HG03432 (cell line): Measurements from ENCODE around the gene AFDN.
A peak's percentile ranks its signal among the peaks of the same experiment; 100 is the strongest.

Experiments
- ATAC-seq: cut with Tn5 transposase; IDR thresholded peaks from one replicate; pipeline ENCODE4 v1.9.1; 2021; ENCODE audit warnings: mild to moderate bottlenecking, moderate library complexity; ENCODE audit not compliant: unreplicated experiment

Gene AFDN

GRCh38 chr6:167826896-167827582 is at the start of gene AFDN:
TSS of gene AFDN (plus strand) at chr6:167826911. CDS start at chr6:167827133, 222 bp downstream.
- peak; percentile 54 for ATAC-seq

GRCh38 chr6:167778497-167779128 is 48.1 kb upstream of the AFDN start:
- no peak for ATAC-seq

GRCh38 chr6:167779129-167779992 is 47.4 kb upstream of the AFDN start:
- no peak for ATAC-seq

- no peak for ATAC-seq
Measured at GRCh38 chr6:167779993-167780655, 46.6 kb upstream of the AFDN start.

DNA sequence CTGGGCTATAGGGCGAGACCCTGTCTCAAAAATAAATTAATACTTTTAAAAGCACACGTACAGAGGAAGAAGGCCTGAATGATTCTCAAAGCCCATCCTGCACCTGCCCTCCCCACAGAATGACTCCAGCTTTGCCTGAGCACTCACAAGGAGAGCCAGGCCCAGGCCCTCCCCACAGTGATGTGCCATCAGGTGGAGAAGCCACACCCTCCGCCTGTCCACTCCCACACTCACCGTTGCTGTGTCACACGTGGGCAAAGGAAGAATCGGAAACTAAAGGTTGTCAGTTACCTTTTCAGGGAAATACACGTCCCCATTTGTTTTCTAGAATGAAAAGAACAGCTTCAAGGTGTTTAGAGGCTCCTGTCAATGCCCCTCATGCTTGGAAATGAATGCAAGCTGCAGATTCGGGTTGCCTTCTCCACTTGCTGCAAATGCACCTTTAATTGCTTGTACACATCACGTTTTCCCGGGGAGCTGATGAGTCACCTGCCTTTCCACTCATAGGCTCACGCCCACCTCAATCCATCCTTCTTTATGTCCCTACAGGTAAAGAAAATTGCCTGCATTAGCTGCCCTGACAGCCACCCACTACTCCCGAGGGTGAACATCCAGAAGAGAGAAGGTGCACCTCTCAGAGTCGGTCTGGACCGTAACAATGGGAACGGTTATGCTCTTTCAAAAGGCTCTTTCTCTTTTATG is 45.5 kb upstream of the AFDN start:
- no peak for ATAC-seq

GRCh38 chr6:167781868-167782267 is 44.8 kb upstream of the AFDN start:
- ATAC-seq = no peak

DNA sequence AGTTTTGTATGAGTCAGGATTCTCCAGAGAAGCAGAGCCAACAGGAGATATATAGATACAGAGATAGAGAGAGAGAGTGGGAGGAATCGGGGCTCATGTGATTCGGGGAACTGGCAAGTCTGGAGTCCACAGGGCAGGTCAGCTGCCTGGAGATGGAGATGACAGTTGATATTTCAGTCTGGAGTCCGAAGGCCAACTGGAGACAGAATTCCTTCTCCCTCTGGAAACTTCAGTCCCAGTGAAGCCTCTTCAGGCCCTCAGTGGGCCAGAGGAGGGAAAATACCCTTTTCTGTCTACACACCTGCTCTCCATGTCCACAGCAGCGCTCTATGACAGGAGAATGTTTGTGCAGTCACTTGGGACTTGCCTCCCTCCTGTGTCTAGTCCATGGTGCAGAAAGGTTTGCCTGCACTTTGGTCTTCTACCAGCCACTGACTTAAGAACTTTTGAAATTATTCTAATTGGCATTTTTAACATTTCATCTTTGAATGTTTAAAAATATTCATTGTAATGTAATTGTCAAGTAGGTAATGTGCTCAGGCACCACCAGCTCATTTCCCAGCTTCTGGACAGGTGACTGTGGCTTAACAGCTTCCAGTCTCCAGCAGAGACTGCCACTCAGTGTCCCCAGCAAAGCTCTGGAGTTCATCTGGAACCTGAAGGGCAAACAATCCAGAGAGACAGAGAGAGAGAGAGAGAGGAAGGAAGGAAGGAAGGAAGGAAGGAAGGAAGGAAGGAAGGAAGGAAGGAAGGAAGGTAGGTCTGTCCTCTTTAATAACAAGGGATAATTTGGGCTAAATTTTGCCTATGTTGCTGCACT is 43.8 kb upstream of the AFDN start:
- no peak for ATAC-seq

DNA sequence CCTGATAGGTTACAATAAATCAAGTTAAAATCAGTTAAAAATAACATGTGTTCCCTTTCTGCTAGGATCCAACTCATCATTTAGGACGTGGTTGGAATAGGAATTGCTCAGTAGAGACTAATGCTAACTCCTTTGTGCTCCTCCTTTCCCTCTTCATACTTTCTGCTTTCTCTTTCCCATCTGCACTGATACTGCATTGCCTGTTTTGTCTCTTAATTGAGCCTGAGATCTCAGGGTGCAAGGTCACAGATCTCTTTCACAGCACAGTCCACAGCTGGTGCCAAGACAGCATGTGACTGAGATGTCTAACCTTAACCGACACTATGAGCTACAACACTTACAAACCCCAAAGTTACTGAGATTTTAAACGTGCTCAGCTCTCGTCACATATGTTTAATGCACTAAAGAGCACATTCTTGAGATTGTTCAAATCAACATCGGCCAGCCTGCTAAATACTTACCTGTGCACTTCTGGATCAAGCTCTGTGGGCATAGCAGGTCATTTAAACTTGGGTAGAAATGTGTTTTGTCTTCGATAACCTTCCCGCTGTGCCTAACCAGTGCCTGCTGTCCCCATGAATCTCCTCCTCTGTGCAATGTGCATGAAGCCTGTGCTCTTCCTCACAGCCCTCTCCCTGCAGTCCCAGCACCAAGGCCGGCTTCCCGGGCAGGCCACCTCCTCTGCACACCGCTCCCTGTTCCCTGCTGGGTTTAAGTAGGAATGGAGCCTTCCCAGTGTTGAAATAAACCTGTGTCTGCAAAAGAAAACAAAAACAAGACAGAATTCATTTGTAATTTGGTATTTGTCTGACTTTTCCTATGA is 39.6 kb upstream of the AFDN start:
- no peak for ATAC-seq

- no peak for ATAC-seq
Measured at GRCh38 chr6:167787896-167788562, 38.7 kb upstream of the AFDN start.

DNA sequence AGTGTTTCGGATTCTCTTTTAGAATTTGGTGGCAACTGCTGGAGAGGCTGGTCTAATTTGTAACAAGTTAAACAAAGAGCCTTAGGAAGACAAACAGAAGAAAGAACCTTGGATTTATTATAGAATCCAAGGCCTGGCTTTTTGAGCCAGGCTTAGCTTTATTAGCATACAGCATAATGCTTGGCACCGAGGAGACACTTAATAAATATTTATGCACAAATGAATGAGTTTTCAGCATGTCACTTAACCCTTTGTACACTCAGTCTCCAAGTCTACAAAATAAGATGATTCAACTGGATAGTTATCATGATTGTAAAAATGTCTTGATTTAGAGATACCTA is 38.2 kb upstream of the AFDN start:
- ATAC-seq = no peak

DNA sequence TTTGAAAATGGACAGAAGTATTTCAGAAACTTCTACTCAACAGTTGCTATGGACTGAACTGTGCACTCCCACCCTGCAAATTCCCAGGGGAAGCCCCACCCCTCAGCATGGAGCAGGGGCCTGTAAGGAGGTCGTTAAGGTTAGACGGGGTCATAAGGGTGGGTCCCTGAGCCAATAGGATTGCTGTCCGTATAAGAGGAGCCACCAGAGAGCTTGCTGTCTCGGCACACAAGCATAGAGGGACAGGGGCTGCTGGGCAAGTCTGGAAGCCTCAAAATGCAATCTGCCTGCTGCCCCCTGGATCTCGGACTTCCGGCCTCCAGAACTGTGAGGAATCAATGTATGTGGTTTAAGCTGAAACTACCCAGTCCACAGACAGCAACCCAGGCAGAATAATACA is 37.4 kb upstream of the AFDN start:
- no peak for ATAC-seq

DNA sequence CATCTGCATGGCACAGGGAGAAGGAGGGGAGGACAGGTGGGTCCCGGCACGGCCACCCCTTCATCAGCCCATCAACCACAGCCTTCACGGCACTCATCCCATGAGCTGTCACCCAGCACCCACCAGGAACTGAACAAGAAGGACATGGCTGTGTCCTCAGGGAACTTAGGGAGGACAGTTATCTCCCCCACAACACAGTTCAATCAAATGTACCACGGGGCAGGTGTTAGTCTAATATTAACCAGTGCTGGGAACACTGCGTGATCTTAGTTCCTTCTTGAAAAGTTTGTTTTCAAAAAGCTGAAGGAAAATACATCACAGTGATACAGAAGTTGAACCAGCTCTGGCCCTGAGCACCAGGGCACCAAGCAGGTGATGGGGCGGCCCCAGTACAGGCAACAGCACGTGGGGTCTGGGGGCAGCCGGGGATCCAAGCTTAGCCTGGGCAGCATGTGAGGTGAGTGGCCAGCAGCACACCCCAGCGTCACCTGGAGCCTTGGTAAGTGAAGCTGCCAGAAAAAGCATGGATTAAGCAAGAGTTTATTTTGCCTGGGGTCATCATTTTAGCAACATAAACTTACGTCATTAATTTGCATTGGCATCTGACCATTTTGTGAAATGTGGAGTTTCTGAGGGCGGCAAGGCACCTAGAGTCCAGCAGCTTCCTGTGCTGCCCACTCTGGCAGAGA is 35.5 kb upstream of the AFDN start:
- ATAC-seq = no peak

DNA sequence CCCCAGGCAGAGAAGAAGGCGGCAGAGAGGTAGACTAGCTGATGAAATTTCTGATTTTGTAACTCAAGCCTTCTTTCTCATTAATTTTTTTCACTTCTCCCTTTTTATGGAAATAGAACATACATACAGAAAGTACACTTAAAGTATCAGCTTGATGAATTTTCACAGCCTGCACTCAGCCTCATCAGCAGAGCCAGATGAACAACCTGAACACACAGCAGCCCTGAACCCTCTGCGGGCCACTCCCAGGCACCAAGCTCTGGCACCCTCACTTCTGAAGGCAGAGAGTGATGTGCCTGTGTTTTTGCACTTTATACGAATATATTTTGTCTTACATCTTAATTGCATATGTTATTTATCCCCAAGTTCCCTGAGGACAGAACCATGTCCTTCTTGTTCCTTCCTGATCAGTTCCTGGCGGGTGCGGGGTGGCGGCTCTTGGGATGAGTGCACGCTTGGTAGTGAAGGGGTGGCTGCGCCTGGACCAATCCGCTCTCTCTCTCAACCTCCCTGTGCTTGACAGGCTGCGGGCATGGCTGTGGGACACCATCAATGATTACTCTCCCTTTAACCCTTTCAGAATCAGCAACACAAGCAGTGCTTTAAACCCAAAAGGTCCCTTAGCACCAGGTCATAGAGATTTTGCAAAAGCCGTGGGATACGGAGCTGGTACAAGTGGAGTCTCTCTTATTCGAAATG is 34.8 kb upstream of the AFDN start:
- ATAC-seq = no peak

- no peak for ATAC-seq
Measured at GRCh38 chr6:167793421-167793820, 33.3 kb upstream of the AFDN start.

DNA sequence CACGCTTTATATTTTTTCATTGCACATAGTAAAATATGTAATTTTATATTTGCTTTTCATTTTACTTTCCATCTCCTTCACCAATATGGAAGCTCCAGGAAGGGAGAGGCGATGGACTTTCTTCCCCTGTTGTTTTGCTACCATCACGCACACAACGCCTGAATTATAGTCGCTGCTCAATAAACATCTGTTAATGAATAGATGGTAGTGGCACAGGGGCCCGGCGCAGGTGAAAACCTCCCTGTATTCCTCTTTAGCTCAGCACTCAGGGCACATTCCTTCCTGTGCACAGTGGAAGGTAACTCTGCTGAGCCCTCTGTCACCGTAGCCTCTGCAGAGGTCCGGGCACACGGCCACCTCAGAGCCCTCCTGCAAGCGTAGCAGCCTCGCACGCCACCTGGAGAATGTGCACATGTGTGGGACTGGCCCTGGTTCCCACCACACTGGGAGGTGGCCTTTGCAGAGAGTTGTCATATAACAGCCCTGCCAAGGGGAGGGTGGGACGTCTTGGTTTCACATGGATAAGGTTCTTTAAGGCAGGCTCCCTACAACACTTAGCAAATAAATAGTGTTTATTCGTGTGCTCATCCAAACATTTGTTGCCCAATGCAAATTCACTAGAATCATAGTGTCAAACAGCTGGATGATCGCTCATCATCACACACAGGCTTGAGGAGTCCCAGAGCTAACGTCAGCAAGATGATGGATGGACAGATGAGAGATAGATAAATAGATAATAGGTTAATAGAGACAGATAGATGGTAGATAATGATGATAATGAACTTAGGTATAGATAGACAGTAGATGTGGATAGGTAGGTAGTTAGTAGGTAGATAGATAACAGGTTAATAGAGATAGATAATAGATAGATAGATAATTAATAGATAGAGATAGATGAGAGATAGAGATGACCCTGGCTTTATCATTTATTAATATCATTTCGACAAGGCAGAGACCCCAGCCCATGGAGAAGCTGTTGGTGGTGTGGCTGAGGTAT is 32.3 kb upstream of the AFDN start:
- no peak for ATAC-seq

GRCh38 chr6:167795321-167795811 is 31.3 kb upstream of the AFDN start:
- ATAC-seq = no peak
